ENCODE measurements around the gene PRPSAP2.

GRCh38 chr17:18919963-18920362 is 62.0 kb downstream of the PRPSAP2 start:
- TF ChIP-seq EP300 (conservative IDR thresholded peaks at IDR 0.05; ENCODE audit: poor library complexity, severe bottlenecking) (no peak), CTCF (IDR thresholded peaks at IDR 0.05; ENCODE audit: poor library complexity, severe bottlenecking) (no peak), EZH2 (IDR thresholded peaks at IDR 0.05; ENCODE audit: borderline replicate concordance, insufficient read depth, low read length, poor library complexity, severe bottlenecking) (no peak), SMC3 (conservative IDR thresholded peaks at IDR 0.05; ENCODE audit: poor library complexity) (no peak)

Data from neural cell (in vitro differentiated cells).